GM06990 (cell line): ENCODE results near the gene PCAT7.

Experiments
- DNase-seq: peaks from one replicate; pipeline ENCODE4 v3.0.0-alpha.2; 2011; ENCODE audit not compliant: insufficient read length; ENCODE audit errors: extremely low read depth
- H3K27me3 ChIP-seq: replicated peaks from 2 replicates; pipeline ENCODE4 v1.6.0; 2011; ENCODE audit warnings: low read length; ENCODE audit not compliant: control insufficient read depth, insufficient read depth
- H3K36me3 ChIP-seq: 2 replicates; pipeline ENCODE4 v1.5.1; 2011; ENCODE audit warnings: low read length; ENCODE audit not compliant: control insufficient read depth, insufficient read depth
- H3K4me3 ChIP-seq: replicated peaks from 2 replicates; pipeline ENCODE4 v1.5.1; 2011; ENCODE audit warnings: low read depth, mild to moderate bottlenecking, control low read depth, low read length
- TF ChIP-seq, protein P1 (sequence below): IDR thresholded peaks from 2 replicates; pipeline ENCODE4 v1.5.1; 2011; ENCODE audit warnings: low read length, control low read depth, mild to moderate bottlenecking, inconsistent platforms; ENCODE audit not compliant: insufficient read depth, poor library complexity, severe bottlenecking

PCAT7 gene

DNA sequence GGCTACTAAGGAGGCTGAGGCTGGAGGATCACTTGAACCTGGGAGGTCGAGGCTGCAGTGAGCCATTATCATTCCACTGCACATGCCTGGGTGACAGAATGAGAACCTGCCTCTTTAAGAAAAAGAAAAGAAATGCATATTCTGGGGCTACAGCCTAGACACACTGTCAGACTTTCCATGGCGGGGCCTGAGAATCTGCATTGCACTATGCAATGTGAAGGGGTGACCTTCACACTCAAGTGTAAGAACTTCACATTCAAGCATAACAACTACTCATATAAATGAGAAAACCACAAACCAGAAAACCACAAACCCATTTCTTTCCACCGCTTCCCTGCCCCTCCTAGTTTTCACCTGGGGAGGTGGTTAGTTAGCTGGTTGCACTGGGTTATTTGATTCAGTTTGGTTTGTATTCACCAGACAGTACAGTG, 56.8 kb downstream of the PCAT7 start:
- no peak for DNase-seq
- Histone ChIP-seq H3K27me3 (no peaks in the 10 kb centered on the region; the same call in 1 of the 2 replicates), H3K36me3 (no peaks in the 10 kb centered on the region), H3K4me3 (no peak overlapping the region)
- TF ChIP-seq, protein P1, sequence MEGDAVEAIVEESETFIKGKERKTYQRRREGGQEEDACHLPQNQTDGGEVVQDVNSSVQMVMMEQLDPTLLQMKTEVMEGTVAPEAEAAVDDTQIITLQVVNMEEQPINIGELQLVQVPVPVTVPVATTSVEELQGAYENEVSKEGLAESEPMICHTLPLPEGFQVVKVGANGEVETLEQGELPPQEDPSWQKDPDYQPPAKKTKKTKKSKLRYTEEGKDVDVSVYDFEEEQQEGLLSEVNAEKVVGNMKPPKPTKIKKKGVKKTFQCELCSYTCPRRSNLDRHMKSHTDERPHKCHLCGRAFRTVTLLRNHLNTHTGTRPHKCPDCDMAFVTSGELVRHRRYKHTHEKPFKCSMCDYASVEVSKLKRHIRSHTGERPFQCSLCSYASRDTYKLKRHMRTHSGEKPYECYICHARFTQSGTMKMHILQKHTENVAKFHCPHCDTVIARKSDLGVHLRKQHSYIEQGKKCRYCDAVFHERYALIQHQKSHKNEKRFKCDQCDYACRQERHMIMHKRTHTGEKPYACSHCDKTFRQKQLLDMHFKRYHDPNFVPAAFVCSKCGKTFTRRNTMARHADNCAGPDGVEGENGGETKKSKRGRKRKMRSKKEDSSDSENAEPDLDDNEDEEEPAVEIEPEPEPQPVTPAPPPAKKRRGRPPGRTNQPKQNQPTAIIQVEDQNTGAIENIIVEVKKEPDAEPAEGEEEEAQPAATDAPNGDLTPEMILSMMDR, result no peak

DNA sequence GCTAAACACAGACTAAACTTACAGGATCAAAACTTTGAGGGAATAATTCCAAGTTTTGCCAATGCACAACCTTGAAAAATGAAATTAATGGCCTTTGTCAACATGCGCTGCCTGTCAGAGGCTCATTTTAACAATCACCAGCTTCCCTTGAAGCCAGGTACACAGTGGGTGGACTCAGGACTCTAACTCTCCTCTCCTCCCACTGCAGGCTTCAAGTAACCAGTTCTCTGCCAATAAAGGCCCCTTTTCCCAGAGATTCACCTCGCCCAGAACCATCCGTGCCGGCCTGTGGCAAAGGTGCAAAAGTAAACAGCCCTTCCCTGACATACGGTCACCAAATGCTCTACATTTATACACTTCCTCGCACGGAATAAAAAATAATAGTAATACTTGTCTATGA, 57.2 kb downstream of the PCAT7 start:
- H3K4me3 ChIP-seq, result no peak overlapping the region
- H3K36me3 ChIP-seq, result no peaks in the 10 kb centered on the region
- H3K27me3 ChIP-seq, result no peaks in the 10 kb centered on the region; the same call in 1 of the 2 replicates
- TF ChIP-seq, protein P1, result no peak
- no peak for DNase-seq

DNA sequence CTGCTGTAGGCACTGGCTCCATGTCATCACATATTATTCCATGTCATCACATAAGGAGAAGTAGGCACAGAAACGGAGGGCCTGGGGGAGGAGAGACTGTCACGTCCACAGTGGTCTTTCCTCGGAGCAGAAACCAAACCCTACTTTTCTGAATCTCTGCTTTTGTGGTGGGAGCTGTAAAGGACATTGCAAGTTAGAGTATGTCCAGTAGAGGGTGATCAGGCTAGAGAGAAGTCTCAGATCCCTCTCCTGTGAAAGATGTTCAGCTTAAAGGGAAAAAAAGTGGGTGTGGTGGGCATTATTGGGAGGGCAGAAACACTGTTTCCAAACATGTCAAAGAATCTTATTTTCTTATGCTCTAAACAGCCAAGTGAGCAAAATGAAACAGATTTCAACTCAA, 58.1 kb downstream of the PCAT7 start:
- no peaks in the 10 kb centered on the region for H3K36me3 ChIP-seq
- TF ChIP-seq, protein P1, result no peak
- no peak for DNase-seq
- H3K4me3 ChIP-seq, result no peak overlapping the region
- H3K27me3 ChIP-seq, result no peaks in the 10 kb centered on the region; the same call in 1 of the 2 replicates

DNA sequence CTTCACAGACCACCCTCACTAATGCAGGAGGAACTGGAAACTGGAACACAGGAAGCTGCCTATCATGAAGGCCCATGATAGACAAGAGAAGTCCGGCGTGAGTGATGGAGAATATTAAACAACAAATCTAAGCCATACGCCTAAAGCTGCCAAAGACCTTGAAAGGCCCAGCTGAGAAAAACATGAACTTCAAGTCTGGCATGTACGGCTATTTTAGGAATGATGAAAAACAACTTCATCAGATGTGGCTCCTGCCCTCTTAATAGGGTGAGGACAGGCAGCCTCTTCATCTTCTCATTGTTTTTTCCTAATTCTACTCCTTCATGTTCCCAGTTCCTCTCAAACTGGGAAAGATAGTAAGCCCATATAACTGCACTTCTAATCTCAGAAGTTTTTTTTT, 64.1 kb downstream of the PCAT7 start:
- H3K4me3 ChIP-seq, result no peak overlapping the region
- H3K27me3 ChIP-seq, result no peaks in the 10 kb centered on the region
- TF ChIP-seq, protein P1, result no peak
- no peak for DNase-seq
- no peaks in the 10 kb centered on the region for H3K36me3 ChIP-seq
